ENCODE data around the gene LENG1. TPM values are rescaled to one million over a fixed set of nuclear protein-coding genes. Genes with fewer than 3 reads are reported as not detected.
A peak's percentile ranks its signal among the peaks of the same experiment; 100 is the strongest.

The LENG1 gene
- total and polyA plus RNA-seq, 2 experiments from 2014 or later: 4.7 to 17.2 TPM

DNA sequence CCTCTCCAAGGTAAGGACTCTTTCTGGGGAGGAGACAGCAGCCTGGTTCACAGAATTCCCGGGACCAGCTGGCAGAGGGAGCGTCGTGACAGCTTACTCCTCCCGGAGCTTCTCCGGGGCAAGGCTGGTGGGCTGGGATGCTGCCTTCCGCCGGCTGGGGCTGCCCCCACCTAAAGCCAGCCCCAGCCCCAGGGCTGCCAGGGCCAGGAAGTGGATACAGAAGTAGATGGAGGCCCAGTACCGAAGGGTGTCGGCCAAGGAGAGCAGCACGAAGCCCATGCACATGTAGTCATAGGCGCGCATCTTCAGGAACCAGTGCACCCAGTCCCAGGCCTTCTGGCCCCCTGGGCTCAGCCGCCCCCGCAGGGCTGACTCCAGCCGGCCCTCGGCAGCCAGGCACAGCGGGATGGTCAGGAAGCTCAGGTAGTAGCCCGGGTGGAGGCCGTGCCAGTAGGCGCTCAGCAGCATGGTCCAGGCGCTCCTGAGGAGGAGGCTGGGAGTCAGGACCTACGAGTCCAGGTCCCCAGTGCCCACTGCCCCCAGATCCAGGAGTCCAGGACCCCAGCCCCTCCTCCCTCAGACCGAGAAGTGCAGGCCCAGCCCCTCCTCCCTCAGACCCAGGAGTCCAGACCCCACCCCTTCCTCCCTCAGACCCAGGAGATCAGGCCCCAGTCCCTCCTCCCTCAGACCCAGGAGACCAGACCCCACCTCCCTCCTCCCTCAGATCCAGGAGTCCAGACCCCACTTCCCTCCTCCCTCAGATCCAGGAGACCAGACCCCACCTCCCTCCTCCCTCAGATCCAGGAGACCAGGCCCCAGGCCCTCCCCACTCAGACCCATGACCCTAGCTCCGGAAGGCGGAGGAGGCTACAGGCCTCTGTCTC, 14.7 kb upstream of the LENG1 start (continued):
- TF ChIP-seq, protein P1, sequence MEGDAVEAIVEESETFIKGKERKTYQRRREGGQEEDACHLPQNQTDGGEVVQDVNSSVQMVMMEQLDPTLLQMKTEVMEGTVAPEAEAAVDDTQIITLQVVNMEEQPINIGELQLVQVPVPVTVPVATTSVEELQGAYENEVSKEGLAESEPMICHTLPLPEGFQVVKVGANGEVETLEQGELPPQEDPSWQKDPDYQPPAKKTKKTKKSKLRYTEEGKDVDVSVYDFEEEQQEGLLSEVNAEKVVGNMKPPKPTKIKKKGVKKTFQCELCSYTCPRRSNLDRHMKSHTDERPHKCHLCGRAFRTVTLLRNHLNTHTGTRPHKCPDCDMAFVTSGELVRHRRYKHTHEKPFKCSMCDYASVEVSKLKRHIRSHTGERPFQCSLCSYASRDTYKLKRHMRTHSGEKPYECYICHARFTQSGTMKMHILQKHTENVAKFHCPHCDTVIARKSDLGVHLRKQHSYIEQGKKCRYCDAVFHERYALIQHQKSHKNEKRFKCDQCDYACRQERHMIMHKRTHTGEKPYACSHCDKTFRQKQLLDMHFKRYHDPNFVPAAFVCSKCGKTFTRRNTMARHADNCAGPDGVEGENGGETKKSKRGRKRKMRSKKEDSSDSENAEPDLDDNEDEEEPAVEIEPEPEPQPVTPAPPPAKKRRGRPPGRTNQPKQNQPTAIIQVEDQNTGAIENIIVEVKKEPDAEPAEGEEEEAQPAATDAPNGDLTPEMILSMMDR (conservative IDR thresholded peaks at IDR 0.05; ENCODE audit: low read depth in 2 of 2): no peak
- no peak for TF ChIP-seq ZNF114 (CRISPR knock-in tag; IDR thresholded peaks at IDR 0.05)
- TF ChIP-seq ZNF331 (CRISPR knock-in tag; IDR thresholded peaks at IDR 0.05; ENCODE audit: low read depth): no peak

DNA sequence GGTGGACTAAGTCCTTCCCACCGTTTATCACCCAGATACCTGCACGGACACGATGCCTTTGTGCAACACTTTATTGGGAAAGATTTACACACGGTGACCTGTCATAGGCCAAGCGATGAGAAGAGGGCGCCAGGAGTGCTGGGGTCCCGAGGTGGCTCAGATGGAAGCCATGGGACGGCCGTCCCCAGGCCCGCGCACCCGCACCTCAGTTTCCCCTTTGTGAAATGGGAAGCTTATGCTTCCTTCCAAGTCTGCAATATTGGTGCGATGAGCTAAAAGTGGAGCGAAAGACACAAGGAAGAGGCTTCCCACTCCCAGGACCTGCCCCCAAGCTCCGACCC, 13.8 kb upstream of the LENG1 start:
- Histone ChIP-seq H3K36me3 (ENCODE audit: insufficient read depth) (peaks cover 9% of the 10 kb centered on the region; the same call in 1 of the 2 replicates), H3K4me2 (peak overlapping the region; percentile 80), H3K27me3 (ENCODE audit: insufficient read depth) (no peaks in the 10 kb centered on the region), H3K4me3 (peak overlapping the region; percentile 53), H3K4me1 (ENCODE audit: insufficient read depth) (peaks cover 2% of the 10 kb centered on the region; the same call in 1 of the 2 replicates), H2AFZ (no peak overlapping the region), H3K9me2 (ENCODE audit: insufficient read depth) (no peaks in the 10 kb centered on the region), H3F3A (replicated peaks; ENCODE audit: low read depth) (peaks cover 13% of the 10 kb centered on the region), H4K20me1 (replicated peaks; ENCODE audit: insufficient read depth) (peaks cover 4% of the 10 kb centered on the region), H3K79me2 (replicated peaks; ENCODE audit: insufficient read depth) (no peaks in the 10 kb centered on the region), H3K27ac (ENCODE audit: low read depth) (peak overlapping the region; percentile 69)
- peaks cover 14% of the 10 kb centered on the region for H3K36me3 Mint-ChIP-seq (ENCODE audit: low read depth)
- DNase-seq (ENCODE audit: low spot score) (no peak), ATAC-seq (peak; percentile 11)
- peaks cover 30% of the 10 kb centered on the region for H3K27me3 Mint-ChIP-seq (ENCODE audit: insufficient read depth, low read depth, poor library complexity)
- no peaks in the 10 kb centered on the region; the same call in 1 of the 3 replicates for H3K9me3 Mint-ChIP-seq
- H3K4me1 Mint-ChIP-seq: peaks cover 16% of the 10 kb centered on the region
- H3K27ac Mint-ChIP-seq: no peak overlapping the region; the same call in 1 of the 2 replicates
- peak overlapping the region; percentile 84 for H3K4me3 Mint-ChIP-seq
- TF ChIP-seq ZNF331 (CRISPR knock-in tag; IDR thresholded peaks at IDR 0.05; ENCODE audit: low read depth) (no peak), ZNF114 (CRISPR knock-in tag; IDR thresholded peaks at IDR 0.05) (no peak), JUNB (IDR thresholded peaks at IDR 0.05; ENCODE audit: unreplicated experiment) (no peak), NANOG (IDR thresholded peaks at IDR 0.05; ENCODE audit: borderline replicate concordance) (no peak), EZH2phosphoT487 (IDR thresholded peaks at IDR 0.05; ENCODE audit: unreplicated experiment) (no peak), EZH2 (IDR thresholded peaks at IDR 0.05; ENCODE audit: low read depth, unreplicated experiment) (no peak)
- TF ChIP-seq, protein P2, sequence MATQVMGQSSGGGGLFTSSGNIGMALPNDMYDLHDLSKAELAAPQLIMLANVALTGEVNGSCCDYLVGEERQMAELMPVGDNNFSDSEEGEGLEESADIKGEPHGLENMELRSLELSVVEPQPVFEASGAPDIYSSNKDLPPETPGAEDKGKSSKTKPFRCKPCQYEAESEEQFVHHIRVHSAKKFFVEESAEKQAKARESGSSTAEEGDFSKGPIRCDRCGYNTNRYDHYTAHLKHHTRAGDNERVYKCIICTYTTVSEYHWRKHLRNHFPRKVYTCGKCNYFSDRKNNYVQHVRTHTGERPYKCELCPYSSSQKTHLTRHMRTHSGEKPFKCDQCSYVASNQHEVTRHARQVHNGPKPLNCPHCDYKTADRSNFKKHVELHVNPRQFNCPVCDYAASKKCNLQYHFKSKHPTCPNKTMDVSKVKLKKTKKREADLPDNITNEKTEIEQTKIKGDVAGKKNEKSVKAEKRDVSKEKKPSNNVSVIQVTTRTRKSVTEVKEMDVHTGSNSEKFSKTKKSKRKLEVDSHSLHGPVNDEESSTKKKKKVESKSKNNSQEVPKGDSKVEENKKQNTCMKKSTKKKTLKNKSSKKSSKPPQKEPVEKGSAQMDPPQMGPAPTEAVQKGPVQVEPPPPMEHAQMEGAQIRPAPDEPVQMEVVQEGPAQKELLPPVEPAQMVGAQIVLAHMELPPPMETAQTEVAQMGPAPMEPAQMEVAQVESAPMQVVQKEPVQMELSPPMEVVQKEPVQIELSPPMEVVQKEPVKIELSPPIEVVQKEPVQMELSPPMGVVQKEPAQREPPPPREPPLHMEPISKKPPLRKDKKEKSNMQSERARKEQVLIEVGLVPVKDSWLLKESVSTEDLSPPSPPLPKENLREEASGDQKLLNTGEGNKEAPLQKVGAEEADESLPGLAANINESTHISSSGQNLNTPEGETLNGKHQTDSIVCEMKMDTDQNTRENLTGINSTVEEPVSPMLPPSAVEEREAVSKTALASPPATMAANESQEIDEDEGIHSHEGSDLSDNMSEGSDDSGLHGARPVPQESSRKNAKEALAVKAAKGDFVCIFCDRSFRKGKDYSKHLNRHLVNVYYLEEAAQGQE (IDR thresholded peaks at IDR 0.05; ENCODE audit: unreplicated experiment): no peak
- TF ChIP-seq, protein P1 (conservative IDR thresholded peaks at IDR 0.05; ENCODE audit: low read depth in 2 of 2): no peak
- TF ChIP-seq, protein P3, sequence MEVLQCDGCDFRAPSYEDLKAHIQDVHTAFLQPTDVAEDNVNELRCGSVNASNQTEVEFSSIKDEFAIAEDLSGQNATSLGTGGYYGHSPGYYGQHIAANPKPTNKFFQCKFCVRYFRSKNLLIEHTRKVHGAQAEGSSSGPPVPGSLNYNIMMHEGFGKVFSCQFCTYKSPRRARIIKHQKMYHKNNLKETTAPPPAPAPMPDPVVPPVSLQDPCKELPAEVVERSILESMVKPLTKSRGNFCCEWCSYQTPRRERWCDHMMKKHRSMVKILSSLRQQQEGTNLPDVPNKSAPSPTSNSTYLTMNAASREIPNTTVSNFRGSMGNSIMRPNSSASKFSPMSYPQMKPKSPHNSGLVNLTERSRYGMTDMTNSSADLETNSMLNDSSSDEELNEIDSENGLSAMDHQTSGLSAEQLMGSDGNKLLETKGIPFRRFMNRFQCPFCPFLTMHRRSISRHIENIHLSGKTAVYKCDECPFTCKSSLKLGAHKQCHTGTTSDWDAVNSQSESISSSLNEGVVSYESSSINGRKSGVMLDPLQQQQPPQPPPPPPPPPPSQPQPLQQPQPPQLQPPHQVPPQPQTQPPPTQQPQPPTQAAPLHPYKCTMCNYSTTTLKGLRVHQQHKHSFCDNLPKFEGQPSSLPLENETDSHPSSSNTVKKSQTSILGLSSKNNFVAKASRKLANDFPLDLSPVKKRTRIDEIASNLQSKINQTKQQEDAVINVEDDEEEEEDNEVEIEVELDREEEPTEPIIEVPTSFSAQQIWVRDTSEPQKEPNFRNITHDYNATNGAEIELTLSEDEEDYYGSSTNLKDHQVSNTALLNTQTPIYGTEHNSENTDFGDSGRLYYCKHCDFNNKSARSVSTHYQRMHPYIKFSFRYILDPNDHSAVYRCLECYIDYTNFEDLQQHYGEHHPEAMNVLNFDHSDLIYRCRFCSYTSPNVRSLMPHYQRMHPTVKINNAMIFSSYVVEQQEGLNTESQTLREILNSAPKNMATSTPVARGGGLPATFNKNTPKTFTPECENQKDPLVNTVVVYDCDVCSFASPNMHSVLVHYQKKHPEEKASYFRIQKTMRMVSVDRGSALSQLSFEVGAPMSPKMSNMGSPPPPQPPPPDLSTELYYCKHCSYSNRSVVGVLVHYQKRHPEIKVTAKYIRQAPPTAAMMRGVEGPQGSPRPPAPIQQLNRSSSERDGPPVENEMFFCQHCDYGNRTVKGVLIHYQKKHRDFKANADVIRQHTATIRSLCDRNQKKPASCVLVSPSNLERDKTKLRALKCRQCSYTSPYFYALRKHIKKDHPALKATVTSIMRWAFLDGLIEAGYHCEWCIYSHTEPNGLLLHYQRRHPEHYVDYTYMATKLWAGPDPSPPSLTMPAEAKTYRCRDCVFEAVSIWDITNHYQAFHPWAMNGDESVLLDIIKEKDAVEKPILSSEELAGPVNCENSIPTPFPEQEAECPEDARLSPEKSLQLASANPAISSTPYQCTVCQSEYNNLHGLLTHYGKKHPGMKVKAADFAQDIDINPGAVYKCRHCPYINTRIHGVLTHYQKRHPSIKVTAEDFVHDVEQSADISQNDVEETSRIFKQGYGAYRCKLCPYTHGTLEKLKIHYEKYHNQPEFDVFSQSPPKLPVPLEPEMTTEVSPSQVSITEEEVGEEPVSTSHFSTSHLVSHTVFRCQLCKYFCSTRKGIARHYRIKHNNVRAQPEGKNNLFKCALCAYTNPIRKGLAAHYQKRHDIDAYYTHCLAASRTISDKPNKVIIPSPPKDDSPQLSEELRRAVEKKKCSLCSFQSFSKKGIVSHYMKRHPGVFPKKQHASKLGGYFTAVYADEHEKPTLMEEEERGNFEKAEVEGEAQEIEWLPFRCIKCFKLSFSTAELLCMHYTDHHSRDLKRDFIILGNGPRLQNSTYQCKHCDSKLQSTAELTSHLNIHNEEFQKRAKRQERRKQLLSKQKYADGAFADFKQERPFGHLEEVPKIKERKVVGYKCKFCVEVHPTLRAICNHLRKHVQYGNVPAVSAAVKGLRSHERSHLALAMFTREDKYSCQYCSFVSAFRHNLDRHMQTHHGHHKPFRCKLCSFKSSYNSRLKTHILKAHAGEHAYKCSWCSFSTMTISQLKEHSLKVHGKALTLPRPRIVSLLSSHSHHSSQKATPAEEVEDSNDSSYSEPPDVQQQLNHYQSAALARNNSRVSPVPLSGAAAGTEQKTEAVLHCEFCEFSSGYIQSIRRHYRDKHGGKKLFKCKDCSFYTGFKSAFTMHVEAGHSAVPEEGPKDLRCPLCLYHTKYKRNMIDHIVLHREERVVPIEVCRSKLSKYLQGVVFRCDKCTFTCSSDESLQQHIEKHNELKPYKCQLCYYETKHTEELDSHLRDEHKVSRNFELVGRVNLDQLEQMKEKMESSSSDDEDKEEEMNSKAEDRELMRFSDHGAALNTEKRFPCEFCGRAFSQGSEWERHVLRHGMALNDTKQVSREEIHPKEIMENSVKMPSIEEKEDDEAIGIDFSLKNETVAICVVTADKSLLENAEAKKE (CRISPR knock-in tag; IDR thresholded peaks at IDR 0.05): no peak

Measured in GM23338 (cell line).